Suppressor macrophage (primary cell): ENCODE data around the gene C19orf73.
"Not testable (repeated sequence)": the region's sequence is repeated elsewhere in the genome, so short reads cannot be mapped to it uniquely, and the experiment has no call there.

ENCODE experiments used
- DNase-seq, 4 experiments: peaks; one replicate each; pipeline ENCODE4 v3.0.0-alpha.2; 2020 to 2022

Gene C19orf73

GRCh38 chr19:49121841-49122240 lies 2.9 kb upstream of the C19orf73 start:
- DNase-seq = not testable (repeated sequence)

- no peak for DNase-seq
These were observed 1.9 kb upstream of the C19orf73 start for GRCh38 chr19:49120868-49121267.

GRCh38 chr19:49120325-49120683 lies 1.4 kb upstream of the C19orf73 start:
- DNase-seq = no peak

GRCh38 chr19:49119411-49120324 lies 725 bp upstream of the C19orf73 start, which contains the start of gene PPFIA3:
Gene PPFIA3, plus strand, starts transcription at chr19:49119544. Its CDS starts 8,330 bp downstream, at chr19:49127874.
- peak; percentile 53 to 81 (median 70) for DNase-seq

- no peak for DNase-seq
These were observed 1.0 kb downstream of the C19orf73 start for GRCh38 chr19:49117677-49118564.

- DNase-seq = peak; percentile 71 to 86 (median 84)
These were observed 2.4 kb downstream of the C19orf73 start for GRCh38 chr19:49116544-49116943.

GRCh38 chr19:49114630-49115363 lies 4.1 kb downstream of the C19orf73 start:
- DNase-seq = peak; percentile 62 to 78 (median 70)

- DNase-seq = peak; percentile 80 to 92 (median 88)
These were observed 4.9 kb downstream of the C19orf73 start, which contains the start of gene LIN7B for GRCh38 chr19:49113762-49114629. Gene LIN7B, plus strand, starts transcription at chr19:49114370. Its CDS starts 35 bp downstream, at chr19:49114405.

- DNase-seq = peak in 2 of 4 experiments; percentile 20 to 33
These were observed 7.5 kb downstream of the C19orf73 start for GRCh38 chr19:49111218-49111998.

GRCh38 chr19:49110567-49110966 lies 8.4 kb downstream of the C19orf73 start:
- no peak for DNase-seq

GRCh38 chr19:49109569-49110233 lies 9.2 kb downstream of the C19orf73 start:
- DNase-seq = no peak

GRCh38 chr19:49109051-49109450 lies 9.9 kb downstream of the C19orf73 start:
- DNase-seq = no peak

- no peak for DNase-seq
These were observed 11.1 kb downstream of the C19orf73 start for GRCh38 chr19:49107625-49108459.

- peak; percentile 46 to 80 (median 60) for DNase-seq
These were observed 12.3 kb downstream of the C19orf73 start for GRCh38 chr19:49106648-49107135.

- no peak for DNase-seq
These were observed 14.6 kb downstream of the C19orf73 start for GRCh38 chr19:49104229-49104864.

- no peak for DNase-seq
These were observed 15.4 kb downstream of the C19orf73 start for GRCh38 chr19:49103331-49104085.

GRCh38 chr19:49102303-49102702 lies 16.6 kb downstream of the C19orf73 start:
- no peak for DNase-seq
